ENCODE measurements around the gene SCGN.

GRCh38 chr6:25628471-25629197, 23.4 kb upstream of the SCGN start:
- TF ChIP-seq CTCF (IDR thresholded peaks at IDR 0.05) (no peak), POLR2AphosphoS5 (IDR thresholded peaks at IDR 0.05) (no peak)

Measured in transverse colon (tissue), 4 donors.